Stimulated activated CD4-positive, alpha-beta T cell treated with anti-CD3 and anti-CD28 coated beads, TNF-alpha, amount 100 ng/mL, for 24 hours (primary cell): ENCODE data around the gene SDK2.
A peak's percentile ranks its signal among the peaks of the same experiment; 100 is the strongest.

Experiments
- DNase-seq, 3 experiments: peaks; one replicate each; pipeline ENCODE4 v3.0.0-alpha.2; 2020; ENCODE audit warnings: low read depth in 3 of 3

Gene SDK2, protein sequence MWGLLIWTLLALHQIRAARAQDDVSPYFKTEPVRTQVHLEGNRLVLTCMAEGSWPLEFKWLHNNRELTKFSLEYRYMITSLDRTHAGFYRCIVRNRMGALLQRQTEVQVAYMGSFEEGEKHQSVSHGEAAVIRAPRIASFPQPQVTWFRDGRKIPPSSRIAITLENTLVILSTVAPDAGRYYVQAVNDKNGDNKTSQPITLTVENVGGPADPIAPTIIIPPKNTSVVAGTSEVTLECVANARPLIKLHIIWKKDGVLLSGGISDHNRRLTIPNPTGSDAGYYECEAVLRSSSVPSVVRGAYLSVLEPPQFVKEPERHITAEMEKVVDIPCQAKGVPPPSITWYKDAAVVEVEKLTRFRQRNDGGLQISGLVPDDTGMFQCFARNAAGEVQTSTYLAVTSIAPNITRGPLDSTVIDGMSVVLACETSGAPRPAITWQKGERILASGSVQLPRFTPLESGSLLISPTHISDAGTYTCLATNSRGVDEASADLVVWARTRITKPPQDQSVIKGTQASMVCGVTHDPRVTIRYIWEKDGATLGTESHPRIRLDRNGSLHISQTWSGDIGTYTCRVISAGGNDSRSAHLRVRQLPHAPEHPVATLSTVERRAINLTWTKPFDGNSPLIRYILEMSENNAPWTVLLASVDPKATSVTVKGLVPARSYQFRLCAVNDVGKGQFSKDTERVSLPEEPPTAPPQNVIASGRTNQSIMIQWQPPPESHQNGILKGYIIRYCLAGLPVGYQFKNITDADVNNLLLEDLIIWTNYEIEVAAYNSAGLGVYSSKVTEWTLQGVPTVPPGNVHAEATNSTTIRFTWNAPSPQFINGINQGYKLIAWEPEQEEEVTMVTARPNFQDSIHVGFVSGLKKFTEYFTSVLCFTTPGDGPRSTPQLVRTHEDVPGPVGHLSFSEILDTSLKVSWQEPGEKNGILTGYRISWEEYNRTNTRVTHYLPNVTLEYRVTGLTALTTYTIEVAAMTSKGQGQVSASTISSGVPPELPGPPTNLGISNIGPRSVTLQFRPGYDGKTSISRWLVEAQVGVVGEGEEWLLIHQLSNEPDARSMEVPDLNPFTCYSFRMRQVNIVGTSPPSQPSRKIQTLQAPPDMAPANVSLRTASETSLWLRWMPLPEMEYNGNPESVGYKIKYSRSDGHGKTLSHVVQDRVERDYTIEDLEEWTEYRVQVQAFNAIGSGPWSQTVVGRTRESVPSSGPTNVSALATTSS (N-terminal part only)

DNA sequence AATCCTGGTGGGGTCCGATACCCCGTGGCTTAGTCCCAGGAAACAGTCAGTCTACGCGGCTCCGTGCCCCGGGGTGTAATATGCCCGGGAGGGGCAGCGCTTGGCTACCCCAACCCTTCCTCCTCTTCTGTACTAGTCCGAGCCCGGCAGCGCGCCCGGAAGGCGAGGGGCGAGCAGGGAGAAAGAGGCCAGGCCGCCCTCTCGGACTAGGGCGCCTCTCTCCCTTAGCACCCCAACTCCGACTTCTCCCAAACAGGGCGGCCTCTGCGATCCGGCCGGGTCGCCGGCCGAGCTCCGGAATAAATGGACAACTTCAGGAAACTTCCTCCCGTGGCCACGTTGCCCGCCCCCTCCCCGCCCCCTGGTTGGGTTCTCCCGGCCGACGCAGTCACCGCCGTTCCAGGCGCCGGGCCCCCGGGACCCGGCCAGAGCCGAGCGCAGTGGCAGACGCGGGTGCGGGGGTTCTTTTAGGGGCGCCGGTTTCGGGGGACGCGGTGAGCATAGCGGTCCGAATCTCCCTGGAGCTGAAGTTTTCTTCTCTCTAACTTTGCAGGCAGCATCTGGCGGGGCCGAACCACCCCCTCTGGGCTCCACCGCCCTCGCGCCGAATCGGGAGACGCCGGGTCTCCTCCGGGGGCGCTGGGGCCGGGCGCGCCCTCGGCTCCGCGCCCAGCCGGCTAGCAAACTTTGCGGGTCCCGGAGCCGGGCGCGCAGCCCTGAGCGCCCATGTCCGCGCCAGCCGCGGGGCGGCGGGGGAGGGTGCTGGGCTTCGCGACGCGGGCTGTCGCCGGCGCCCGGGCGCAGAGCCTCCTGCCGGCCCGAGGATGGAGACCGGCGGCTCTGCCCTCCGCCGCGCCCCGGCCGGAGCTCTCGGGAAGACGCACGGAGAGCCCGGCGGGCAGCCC is at the start of gene SDK2:
Gene SDK2 (minus strand): TSS at position 301 of the 905 bp plus-strand sequence. CDS start 357 bp downstream, outside the sequence.
- DNase-seq = peak in 1 of 3 experiments; percentile 10

DNA sequence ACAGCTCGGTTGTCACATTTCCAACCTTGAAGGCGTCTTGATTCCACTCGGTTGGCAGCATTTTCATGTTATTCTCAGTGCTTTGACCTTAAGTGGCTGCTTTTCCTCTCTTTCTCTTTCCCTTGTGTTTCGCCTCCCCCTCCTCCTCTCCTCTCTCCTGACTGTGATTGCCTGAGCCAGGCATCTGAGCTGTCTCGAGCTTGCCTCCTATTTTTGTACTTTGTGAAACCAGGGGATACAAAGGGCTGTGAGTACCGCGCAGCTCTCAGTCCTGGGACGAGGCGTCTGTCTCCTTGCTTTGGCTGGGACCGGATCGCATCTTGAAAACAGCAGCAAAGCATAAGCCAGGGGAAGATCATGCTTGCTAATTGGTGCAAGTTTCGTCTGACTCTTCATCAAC is 48.8 kb upstream of the SDK2 start:
- no peak for DNase-seq

DNA sequence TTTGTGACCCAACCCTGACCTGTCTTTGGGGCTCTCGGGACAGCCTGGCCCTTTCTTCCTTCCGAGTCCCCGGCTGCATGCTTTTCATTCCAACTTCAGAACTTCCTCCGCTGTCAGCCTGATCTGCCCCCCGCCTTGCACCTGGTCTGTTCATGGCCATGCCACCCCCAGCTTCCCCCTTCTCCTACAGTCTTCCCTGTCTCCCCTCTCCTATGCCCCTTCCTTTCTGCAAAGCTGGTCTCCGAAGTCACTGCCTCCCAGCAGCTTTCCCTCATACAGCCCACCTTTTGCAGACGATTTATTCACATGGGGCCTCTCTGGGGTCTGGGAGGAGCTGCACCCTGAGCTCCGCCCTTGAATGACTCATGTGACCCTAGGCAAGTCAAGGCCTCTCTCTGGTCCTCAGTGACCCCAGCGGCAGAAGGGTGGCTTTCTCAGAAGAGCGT is 47.1 kb upstream of the SDK2 start:
- no peak for DNase-seq

DNA sequence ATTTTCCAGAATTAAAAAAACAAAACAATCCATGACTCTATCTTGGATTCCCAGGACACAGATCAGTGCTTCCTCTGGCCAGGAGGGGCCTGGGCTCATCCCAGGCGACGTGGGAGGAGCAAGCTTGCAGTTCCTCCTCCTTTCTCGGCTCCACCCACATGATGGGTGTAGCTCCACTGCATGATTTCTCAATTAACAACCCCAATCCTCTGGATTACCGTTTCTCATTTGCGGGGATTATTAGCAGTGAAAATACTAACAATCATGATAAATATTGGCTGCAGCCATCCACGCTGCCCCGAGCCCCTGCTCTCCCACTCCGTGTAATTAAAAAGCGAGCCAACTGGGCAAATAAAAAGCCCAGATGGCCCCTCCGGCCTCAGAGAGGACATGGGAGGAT is 46.4 kb upstream of the SDK2 start:
- no peak for DNase-seq

DNA sequence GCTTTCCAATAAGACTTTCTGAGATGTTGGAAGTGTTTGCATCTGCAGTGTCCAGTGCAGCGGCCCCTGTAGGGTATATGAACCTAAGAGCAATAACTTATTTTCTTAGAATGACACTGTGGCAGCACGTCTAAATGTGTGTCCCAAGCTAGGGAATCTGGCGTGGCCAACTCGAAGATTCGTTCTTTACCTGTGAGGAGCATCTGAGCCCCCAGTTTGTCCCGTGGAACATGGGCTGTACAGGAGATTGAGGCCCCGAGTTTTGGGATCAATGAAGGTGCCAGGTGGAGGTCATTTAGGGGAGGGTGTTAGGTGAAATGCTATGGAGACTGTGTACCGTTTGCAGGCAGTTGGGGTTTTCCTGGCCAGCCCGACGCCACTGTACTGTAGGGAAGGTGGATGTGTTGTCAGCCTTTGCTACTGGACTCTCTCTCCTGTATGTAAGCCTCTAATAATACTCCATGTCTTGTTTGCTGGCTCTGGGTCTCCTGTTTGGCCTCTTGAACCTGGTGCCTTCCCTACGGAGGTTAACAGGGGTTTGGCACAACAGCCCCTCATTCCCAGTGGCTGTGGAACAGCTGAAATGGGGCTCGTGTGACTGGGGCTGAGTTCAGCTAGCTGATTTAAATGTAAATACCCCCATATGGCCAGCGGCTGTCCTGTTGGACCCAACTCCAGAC is 45.5 kb upstream of the SDK2 start:
- DNase-seq = no peak

DNA sequence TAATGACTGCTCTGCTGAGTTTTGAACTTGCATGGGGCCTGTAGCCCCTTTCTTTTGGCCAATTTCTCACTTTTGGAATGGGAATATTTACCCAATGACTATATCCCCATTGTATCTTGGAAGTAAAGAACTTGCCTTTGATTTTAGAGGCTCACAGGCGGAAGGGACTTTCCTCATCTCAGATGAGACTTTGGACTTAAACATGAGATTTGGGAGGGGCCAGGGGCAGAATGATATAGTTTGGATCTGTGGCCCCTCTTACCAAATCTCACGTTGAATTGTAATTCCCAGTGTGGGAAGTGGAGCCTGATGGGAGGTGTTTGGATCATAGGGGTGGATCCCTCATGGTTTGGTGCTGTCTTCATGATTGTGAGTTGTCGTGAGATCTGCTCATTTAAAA is 42.7 kb upstream of the SDK2 start:
- DNase-seq = no peak

DNA sequence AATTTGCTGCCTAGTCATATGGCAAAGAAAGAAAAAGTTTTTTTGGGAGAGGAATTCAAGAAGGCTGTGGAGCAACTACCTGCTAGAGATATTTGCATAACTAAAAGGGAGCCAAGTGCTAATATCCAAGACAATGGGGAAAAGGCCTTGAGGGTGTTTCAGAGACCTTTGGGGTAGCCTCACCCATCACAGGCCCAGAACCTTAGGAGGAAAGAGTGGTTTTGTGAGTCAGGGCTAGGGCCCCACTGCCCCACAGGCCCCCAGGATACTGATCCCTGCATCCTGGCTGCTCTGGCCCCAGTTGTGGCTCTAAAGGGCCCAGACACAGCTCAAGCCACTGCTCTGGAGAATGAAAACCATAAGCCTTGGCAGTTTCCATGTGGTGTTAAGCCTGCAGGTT is 41.9 kb upstream of the SDK2 start:
- DNase-seq = no peak

DNA sequence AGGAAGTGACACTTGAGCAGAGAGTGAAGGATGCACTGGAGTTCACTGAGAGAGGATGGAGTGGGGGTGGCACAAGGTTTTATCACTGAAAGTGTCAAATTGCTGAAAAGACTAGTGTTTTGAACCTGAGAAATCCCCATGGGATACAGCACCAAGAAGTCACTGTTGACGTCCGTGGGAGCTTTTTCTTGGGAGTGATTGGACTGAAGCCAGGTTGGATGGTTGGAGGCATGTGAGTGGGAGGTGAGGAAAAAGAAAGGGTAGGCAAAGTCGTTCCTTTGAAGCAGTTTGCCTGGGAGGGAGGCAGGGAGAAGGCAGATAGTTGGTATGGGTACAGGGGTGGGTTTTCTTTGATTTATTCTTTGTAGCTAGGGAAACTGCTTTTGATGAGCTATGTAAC is 39.9 kb upstream of the SDK2 start:
- no peak for DNase-seq

DNA sequence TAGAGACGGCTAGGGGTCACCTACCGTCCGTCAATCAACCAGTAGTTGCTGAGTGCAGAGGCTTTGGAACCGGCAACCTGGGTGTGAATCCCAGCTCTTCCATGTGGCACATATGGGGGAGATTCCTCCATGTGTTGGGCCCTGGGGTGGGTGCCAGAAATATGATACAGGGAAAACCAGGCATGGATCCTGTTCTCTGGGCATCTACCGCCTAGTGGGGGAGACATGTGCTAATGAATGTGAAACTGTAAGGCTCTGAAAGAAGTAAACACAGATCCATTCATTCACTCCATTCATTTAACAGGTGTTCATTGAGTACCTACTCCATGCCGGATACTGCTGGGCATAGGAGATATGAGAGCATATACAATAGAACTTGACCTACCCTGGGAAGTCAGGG is 39.5 kb upstream of the SDK2 start:
- DNase-seq = no peak

DNA sequence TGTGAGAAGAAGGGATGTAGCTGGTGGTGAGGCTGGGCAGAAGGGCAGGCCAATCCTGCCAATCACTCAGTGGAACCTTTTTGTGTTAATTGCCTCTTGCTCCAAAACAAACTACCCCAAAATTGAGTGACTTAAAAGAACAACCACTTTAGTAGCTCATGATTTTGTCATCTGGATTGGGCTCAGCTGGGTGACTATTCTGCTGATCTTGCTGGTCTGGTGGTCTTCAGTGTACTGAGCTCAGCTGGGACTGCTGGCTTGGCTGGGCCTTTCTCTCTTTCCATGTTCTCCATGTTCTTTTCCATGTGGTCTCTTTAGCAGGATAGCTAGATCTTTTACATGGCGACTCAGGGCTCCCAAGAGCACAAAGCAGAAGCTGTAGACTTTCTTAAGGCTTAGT is 37.7 kb upstream of the SDK2 start:
- DNase-seq = no peak

DNA sequence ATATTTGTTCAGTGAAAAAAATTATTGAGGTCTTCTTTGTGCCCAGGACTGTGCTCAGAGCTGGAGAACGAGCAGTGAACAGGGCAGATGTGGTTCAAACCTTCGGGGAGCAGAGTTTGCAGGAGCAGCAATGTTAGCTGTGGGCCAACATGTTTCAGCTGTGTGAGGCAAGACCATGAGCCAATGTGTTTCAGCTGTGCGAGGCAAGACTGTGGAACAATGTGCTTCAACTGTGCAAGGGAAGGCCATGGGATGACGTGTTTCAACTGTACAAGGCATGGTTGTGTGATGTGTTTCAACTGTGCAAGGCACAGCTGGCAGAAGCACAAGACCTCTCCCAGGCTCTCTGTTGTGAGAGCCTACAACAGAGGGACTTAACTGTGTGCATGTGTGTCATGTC is 35.2 kb upstream of the SDK2 start:
- DNase-seq = no peak

DNA sequence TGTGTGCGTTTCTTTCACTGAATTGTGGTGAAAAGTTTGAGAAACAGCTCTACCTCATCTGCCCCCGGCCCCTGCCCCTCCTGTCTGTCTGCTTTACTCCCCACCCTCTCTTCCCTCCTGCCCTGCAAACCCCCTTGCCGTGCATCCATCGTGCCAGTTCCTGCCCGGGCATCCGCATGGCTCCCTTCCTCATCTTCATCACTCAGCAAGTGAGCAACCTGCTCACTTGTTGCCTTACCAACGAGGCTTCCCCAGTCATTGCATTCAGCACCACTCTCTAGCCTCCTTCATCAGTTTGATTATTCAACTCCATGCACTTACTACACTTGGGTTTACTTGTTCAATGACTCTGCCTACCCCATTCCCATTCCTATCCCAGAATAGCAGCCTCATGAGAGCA is 34.8 kb upstream of the SDK2 start:
- DNase-seq = no peak

DNA sequence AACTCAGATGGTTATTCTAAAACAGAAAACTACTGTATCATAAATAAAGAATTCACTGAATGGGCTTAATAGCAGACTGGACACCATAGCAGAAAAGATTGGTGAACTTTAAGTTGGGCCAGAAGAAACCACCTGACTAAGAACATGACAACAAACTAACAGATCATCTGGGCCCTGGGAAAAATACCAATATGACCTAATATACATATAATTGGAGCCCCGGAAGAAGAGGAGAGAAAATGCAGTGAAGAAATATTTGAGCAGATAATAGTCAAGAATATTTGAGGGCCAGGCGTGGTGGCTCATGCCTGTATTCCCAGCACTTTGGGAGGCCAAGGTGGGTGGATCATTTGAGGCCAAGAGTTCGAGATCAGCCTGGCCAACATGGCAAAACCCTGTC is 25.5 kb upstream of the SDK2 start:
- DNase-seq = no peak

DNA sequence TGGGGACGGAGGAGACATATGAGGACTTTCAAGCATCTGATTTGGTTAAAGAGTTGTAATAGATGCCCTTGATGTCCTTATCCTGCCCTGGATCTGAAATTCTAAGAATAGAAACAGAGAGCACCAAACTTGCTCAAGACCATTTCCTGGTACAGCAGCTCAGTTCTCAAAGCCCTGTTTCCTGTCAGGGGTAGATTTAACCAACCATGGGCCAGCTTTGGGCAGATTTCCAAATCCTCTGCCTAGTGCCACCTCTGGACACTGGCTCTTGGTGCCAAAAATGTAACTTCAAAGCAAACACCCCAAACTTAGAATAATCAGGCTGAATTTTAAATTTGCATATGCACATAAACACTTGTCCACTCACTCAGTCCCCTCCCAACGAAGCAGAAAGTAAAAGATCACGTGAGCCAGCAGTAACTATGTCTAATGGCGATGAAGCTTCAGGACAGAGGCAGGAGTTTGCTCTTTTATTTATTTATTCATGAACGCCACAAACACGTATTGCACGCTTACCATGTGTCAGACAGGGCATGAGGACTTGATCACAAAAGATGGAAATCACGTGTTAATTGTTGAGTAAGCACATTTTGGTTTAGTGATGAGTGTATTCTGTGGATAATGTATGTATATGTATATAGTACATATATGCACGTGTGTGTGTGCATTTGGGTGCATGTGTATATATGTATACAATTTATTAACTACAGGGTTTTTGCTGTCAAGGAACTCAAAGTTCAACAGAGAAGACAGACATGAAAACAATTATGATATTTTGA is 23.1 kb upstream of the SDK2 start:
- DNase-seq = no peak

DNA sequence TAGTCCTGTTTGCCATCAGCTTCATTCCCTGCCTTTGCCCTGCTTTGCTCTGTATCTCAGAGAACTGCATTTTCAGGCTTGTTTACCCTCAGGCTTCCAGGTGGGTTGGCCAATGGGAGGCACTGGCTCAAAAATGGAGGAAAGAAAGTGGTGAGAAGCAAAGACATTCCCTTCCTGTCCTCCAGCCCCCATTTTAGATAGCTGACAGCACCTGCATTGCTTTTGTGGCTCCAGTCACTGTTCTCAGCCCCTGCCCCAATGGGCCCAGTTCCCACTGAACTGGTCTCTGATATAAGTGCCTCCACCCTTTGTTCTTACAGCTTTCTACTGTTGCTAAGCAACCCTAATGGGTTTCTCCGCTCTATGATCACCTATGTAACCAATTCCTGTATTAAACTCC is 19.4 kb upstream of the SDK2 start:
- DNase-seq = no peak

DNA sequence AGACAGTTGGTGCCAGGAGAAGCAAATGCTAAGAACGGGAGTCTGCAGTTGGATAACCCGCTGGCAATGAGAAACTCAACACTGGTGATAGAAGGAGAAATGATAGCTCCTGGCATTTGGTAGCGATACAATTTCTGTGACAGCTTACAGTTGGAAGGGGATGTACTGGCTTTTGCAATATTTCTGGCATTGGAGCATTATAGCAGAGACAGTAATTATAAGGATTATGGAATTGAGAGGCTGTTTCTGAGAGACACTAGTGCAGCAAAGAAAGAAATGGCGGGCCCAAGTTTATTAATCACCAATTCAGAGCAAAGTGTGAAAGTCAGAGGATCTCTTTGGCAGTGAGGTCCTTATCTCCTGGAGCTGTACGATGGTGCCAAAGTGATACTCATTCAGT is 16.1 kb upstream of the SDK2 start:
- DNase-seq = no peak

DNA sequence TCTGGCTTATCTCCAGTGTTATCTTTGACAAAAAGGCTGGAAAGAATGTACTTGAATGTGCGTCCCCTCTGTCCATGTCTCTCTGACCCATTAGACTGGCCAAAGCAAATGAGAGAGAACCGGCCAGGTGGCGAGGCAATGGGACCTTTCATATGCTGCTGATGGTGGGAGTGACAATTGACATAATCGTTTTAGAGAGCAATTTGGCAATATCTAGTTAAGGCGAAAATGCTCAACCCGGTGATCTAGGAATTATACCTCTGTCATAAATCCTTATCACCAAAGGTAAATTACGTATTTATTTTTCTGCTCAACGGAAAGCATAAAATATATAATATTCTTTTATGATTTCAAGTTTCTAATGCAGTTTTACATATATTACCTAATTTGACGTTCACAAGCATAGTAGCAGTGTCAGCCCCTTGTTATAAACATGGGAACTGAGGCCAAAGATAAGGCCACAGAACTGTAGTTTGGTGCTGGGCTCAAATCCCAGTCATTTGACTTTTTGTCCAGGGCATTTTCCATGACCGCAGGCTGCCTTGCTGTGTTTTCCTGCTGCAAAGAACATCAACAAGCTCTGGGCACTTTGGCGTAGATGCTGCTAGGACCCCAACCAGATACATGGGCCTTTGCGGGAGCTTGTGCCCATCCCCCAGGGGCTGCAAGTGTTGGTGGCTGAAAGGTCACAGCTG is 14.7 kb upstream of the SDK2 start:
- DNase-seq = no peak

DNA sequence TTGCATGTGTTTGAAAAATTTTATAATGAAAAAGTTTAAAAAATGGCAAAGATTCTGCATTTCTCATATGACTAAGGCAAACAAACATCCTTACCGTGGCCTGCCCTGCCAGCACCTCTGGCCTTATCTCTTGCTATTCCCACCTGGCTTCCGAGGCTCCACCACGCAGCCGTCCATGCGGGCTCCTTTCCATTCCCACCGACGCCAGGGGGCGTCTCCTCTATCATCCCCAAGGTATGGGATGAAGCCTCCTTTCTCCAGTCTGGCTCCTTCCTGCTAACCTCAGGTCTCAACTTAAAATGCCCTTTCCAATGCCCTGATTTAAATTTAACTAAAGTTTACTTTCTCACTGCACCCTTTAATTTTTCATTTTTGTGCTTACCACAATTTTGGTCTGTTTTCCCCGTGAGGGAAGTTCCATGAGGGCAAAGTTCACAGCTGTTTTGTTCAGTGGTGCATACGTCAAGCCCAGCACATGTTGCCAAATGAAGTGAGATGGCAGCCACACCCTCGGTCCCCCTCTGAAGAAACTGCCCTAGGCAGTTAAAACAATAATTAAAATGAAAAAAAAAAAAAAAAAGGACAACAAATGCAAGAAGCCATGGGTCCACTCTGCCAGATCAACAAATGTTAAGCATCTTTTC is 13.3 kb upstream of the SDK2 start:
- peak in 1 of 3 experiments; percentile 29 for DNase-seq

DNA sequence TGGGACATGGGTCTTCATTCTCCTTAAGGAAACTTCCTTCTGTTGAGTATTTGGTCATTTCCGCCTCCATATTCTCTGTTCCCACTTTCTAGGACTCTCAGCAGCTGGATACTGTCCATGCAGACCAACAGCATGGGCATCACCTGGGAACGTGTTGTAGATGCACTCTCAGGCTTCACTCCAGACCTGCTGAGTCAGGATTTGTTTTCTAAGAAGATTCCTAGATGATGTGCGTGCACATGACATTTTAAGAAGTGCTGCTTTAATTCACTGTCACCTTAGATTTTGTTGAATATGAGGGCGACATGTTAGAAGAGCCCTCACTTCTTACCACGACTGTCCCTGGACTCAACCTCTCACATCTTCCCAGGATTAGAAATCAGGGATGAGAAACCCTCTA is 10.0 kb upstream of the SDK2 start:
- no peak for DNase-seq
